ENCODE measurements around the gene CELF2. TPM values are rescaled to one million over a fixed set of nuclear protein-coding genes. Genes with fewer than 3 reads are reported as not detected.
A peak's percentile ranks its signal among the peaks of the same experiment; 100 is the strongest.

The CELF2 gene
- total RNA-seq, 1 donor from 2014 or later: 89.2 TPM

- DNase-seq (no peak), ATAC-seq (ENCODE audit: low read depth) (no peak)
- peaks cover 61% of the 10 kb centered on the region for H3K4me1 Mint-ChIP-seq
- peaks cover 93% of the 10 kb centered on the region for H3K36me3 Mint-ChIP-seq (ENCODE audit: low read depth)
- no peaks in the 10 kb centered on the region for H3K27me3 Mint-ChIP-seq
- TF ChIP-seq, protein P1, sequence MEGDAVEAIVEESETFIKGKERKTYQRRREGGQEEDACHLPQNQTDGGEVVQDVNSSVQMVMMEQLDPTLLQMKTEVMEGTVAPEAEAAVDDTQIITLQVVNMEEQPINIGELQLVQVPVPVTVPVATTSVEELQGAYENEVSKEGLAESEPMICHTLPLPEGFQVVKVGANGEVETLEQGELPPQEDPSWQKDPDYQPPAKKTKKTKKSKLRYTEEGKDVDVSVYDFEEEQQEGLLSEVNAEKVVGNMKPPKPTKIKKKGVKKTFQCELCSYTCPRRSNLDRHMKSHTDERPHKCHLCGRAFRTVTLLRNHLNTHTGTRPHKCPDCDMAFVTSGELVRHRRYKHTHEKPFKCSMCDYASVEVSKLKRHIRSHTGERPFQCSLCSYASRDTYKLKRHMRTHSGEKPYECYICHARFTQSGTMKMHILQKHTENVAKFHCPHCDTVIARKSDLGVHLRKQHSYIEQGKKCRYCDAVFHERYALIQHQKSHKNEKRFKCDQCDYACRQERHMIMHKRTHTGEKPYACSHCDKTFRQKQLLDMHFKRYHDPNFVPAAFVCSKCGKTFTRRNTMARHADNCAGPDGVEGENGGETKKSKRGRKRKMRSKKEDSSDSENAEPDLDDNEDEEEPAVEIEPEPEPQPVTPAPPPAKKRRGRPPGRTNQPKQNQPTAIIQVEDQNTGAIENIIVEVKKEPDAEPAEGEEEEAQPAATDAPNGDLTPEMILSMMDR (IDR thresholded peaks at IDR 0.05): no peak
- CTCF ChIA-PET: interaction anchor here (1.8 kb wide), 1 partner anchor 23 kb away, joined by 4 read pairs; no protein-coding TSS in a partner anchor
- intact Hi-C loops (cut with micrococcal nuclease): no loop called here
- no peaks in the 10 kb centered on the region for H3K9me3 Mint-ChIP-seq
- POLR2A ChIA-PET: interaction anchor here (1.2 kb wide), 1 partner anchor 48 kb away, joined by 3 read pairs; no protein-coding TSS in a partner anchor
- H3K27ac Mint-ChIP-seq: no peak overlapping the region
- H3K4me3 Mint-ChIP-seq: no peak overlapping the region
Measured at GRCh38 chr10:11219431-11219830, 201.8 kb downstream of the CELF2 start.

GRCh38 chr10:11223081-11223480 is 205.4 kb downstream of the CELF2 start:
- Mint-ChIP-seq H3K4me3 (no peak overlapping the region), H3K9me3 (no peaks in the 10 kb centered on the region), H3K4me1 (peaks cover 71% of the 10 kb centered on the region), H3K27ac (peak overlapping the region; percentile 2), H3K27me3 (no peaks in the 10 kb centered on the region), H3K36me3 (ENCODE audit: low read depth) (peaks cover 68% of the 10 kb centered on the region)
- ATAC-seq (ENCODE audit: low read depth) (no peak), DNase-seq (no peak)
- TF ChIP-seq, protein P1 (IDR thresholded peaks at IDR 0.05): no peak
- intact Hi-C loops (cut with micrococcal nuclease): loop anchor here (1.0 kb wide), 1 partner anchor 11 kb away; no protein-coding TSS in a partner anchor
- CTCF ChIA-PET: no interaction called here
- POLR2A ChIA-PET: interaction anchor here (1.6 kb wide), 1 partner anchor 22 kb away, joined by 3 read pairs; no protein-coding TSS in a partner anchor

- Mint-ChIP-seq H3K27me3 (no peaks in the 10 kb centered on the region), H3K9me3 (no peaks in the 10 kb centered on the region), H3K27ac (peak overlapping the region; percentile 2), H3K36me3 (ENCODE audit: low read depth) (peaks cover 64% of the 10 kb centered on the region), H3K4me3 (no peak overlapping the region), H3K4me1 (peaks cover 72% of the 10 kb centered on the region)
- ATAC-seq (ENCODE audit: low read depth): no peak
- intact Hi-C loops (cut with micrococcal nuclease): loop anchor here (1.0 kb wide), 1 partner anchor 11 kb away; no protein-coding TSS in a partner anchor
- DNase-seq: no peak
- ChIA-PET POLR2A (interaction anchor here (1.6 kb wide), 1 partner anchor 22 kb away, joined by 3 read pairs; no protein-coding TSS in a partner anchor), CTCF (no interaction called here)
- TF ChIP-seq, protein P1 (IDR thresholded peaks at IDR 0.05): no peak
Measured at GRCh38 chr10:11223507-11224140, 206.0 kb downstream of the CELF2 start.

GRCh38 chr10:11224321-11224720 is 206.6 kb downstream of the CELF2 start:
- POLR2A ChIA-PET: interaction anchor here (0.7 kb wide), 1 partner anchor 18 kb away, joined by 3 read pairs; no protein-coding TSS in a partner anchor
- CTCF ChIA-PET: no interaction called here

More at GRCh38 chr10:11224321-11224720, 206.6 kb downstream of the CELF2 start:
- no peak for ATAC-seq (ENCODE audit: low read depth)
- DNase-seq: no peak
- no peaks in the 10 kb centered on the region for H3K9me3 Mint-ChIP-seq
- no peaks in the 10 kb centered on the region for H3K27me3 Mint-ChIP-seq
- intact Hi-C loops (cut with micrococcal nuclease): no loop called here
- TF ChIP-seq, protein P1 (IDR thresholded peaks at IDR 0.05): no peak
- H3K36me3 Mint-ChIP-seq (ENCODE audit: low read depth): peaks cover 64% of the 10 kb centered on the region
- H3K27ac Mint-ChIP-seq: peak overlapping the region; percentile 96
- peaks cover 78% of the 10 kb centered on the region for H3K4me1 Mint-ChIP-seq
- H3K4me3 Mint-ChIP-seq: peak overlapping the region; percentile 8
